IPS-11a (cell line): ENCODE results near the gene CHN1.

Source experiments
- H3K4me3 ChIP-seq: one replicate; pipeline ENCODE4 v1.5.1; 2013; ENCODE audit warnings: low read depth, low read length, control low read depth

The CHN1 gene

GRCh38 chr2:175011505-175011904 lies 6.3 kb upstream of the CHN1 start:
- no peak overlapping the region for H3K4me3 ChIP-seq

GRCh38 chr2:175010848-175011254 lies 5.7 kb upstream of the CHN1 start:
- no peak overlapping the region for H3K4me3 ChIP-seq

GRCh38 chr2:175009917-175010621 lies 4.9 kb upstream of the CHN1 start:
- H3K4me3 ChIP-seq = no peak overlapping the region

DNA sequence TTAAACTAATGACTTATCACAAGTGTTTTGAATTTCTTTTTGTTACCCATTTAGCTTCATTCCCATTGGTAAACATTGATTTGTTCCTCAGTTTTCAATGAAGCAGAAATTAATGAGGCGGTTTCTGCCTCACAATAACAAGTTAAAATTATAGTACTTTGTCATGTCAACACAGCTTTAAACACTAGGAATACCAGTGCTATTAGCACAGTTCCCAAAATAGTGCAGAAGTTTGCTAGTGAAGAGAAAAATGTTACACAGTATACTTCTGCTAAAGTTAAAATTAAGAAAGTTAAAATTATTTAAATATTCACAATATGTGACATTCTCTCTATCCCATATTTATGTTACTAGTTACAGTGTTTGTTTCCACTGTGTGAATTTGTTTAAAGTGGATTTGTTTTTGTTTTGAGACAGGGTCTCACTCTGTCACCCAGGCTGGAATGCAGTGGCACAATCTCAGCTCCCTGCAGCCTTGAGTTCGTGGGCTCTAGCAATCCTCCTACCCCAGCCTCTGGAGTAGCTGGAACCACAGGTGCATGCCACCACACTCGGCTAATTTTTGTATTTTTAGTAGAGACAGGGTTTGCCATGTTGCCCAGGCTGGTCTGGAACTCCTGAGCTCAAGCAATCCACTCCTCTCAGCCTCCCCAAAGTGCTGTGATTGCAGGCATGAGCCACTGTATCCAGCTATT lies 3.8 kb upstream of the CHN1 start:
- no peak overlapping the region for H3K4me3 ChIP-seq

- no peak overlapping the region for H3K4me3 ChIP-seq
Observed at GRCh38 chr2:175008009-175008408, 2.8 kb upstream of the CHN1 start.

DNA sequence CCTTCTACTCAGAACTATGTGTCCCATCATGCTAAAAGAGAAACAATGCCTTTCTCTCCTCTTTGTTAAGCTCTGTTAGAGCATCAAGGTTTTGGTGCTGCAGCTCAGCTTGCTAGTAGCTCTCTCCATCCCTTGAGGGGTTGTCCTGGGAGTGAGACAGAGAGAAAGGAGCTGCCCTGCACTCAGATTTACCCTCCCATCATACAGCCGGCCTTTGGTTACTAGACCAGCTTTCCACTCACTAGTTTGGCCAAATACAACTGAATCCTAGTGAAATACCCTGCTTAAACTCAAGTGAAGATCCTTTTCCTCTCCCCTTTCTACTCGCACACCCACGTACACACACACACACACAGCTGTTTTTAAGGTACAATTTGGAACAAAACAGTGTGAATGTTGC lies 2.3 kb upstream of the CHN1 start:
- no peak overlapping the region for H3K4me3 ChIP-seq

GRCh38 chr2:175006281-175006680 lies 1.1 kb upstream of the CHN1 start:
- no peak overlapping the region for H3K4me3 ChIP-seq

- peak overlapping the region; percentile 77 for H3K4me3 ChIP-seq
Observed at GRCh38 chr2:175005733-175006264, 618 bp upstream of the CHN1 start.

- H3K4me3 ChIP-seq = peak overlapping the region; percentile 77
Observed at GRCh38 chr2:175004730-175004979, 526 bp downstream of the CHN1 start.

GRCh38 chr2:175003875-175004729 lies 1.1 kb downstream of the CHN1 start:
- peak overlapping the region; percentile 61 for H3K4me3 ChIP-seq

GRCh38 chr2:175002547-175003274 lies 2.5 kb downstream of the CHN1 start:
- no peak overlapping the region for H3K4me3 ChIP-seq

GRCh38 chr2:175001566-175001965 lies 3.6 kb downstream of the CHN1 start:
- no peak overlapping the region for H3K4me3 ChIP-seq

DNA sequence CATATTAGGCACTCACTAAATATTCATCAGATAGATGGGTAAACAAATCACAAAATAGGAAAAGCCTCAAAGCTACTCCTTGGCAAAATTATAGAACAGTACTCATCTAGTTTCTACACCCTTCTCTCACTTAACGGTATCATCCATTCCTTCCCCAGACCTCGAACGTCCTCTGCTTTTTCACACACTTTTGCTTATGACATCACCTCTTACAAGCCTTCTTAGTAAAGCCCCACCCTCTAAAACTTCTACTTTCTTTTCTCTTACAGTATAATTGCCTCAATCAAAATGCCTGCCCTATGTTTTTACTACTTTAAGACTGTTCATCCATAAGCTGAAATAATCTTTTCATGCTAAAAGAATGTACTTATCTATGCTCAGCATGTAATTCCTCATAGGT lies 8.1 kb downstream of the CHN1 start:
- no peak overlapping the region for H3K4me3 ChIP-seq

DNA sequence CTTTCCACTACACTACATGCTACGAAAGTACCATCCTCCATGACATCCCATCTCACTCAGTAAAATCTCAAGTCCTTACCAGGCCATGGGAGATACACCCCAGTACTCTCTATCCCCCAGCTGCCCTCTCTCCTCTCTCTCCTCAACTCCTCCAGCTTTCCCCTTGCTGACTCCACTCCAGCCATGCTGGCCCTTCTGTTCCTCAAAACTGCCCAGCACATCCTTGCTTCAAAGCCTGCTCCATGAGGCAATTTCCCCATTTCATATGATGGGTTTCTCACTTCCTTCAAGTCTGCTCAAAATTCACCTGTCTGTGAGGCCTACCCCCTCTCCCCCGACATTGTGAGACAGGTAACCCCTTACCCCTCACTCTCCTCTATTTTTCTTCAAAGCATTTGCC lies 8.6 kb downstream of the CHN1 start:
- no peak overlapping the region for H3K4me3 ChIP-seq

DNA sequence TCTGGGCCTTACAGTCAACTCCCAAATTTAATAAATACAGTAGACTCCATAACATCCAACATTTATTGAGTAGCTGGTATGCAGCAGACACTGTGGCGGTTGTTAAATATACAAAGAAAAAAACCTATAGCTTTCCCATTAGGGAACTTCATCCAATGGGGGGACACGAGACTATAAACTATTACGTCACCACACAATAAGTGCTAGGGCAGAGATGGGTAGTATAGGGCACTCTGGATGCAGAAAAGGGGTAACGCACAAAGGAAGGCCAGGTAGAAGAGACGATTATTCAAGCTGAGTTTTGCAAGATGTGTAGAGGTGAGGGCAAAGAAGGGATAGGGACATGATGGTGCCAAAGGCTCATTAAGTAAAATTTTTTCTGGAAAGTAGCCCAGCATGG lies 10.8 kb downstream of the CHN1 start:
- H3K4me3 ChIP-seq = no peak overlapping the region

DNA sequence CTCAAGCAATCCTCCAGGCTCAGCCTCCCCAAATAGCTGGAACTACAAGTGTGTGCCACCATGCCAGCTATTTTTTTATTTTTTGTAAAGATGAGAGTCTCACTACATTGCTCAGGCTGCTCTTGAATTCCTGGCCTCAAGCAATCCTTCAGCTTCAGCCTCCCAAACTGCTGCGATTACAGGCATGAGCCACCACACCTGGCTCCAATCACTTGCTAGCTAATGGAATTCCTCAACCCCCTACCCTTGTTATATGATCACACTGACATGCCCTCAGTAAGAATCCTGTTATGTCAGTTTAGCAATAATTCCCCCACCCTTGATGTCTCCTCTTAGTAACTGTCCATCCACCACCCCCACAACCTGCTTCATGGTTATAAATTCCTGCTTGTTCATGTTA lies 12.3 kb downstream of the CHN1 start:
- no peak overlapping the region for H3K4me3 ChIP-seq

DNA sequence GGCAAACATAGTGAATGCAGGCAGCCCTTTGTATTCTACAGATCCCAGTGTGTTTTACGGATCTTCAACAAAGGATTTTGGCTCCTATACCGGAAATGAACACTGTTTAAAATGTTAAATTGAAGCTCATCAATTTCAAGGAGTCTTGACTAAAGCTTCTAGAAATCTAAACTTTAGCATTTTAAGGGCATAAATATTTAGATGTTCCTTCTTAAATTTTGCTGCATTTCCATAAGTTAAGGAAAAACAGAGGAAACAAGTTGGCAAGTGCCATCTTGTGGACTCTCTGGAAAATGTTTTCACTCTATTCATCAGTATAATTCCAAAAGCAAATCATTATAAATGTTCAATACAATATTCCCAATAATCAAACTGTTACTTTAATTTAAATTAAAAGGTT lies 19.6 kb downstream of the CHN1 start:
- H3K4me3 ChIP-seq = no peak overlapping the region

DNA sequence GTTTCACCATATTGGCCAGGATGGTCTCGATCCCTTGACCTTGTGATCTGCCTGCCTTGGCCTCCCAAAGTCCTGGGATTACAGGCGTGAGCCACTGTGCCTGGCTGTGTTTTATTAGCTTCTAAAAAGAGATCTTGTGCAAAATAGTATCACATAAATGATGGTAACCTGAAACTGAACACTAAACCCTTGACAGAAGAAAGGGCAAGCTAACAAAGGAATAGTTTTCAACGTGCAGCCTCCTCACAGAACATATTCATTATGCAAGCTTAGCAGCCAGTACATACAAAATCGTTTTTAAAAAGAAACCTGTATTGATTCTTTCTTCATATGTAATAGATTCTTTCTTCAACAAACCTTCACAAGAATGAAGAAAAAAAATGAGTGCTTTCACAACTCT lies 20.6 kb downstream of the CHN1 start:
- H3K4me3 ChIP-seq = no peak overlapping the region

DNA sequence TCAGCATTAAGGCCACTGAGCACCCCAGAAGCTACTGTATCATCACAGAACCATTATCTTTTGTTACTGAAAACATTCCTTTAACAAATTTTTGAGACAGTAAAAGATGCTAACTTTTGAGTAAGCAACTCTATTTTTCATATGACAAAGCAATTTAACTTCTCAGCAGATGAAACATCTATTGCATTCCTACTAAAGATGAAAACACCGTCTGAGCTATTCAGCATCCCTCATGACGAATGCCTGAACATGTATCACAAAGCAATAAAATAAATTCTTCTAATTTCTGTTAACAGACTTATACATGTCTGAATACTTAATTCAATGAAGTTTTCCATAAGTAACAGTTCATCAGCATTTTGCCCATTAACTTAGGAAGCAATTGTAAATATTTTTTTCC lies 23.9 kb downstream of the CHN1 start:
- H3K4me3 ChIP-seq = no peak overlapping the region

GRCh38 chr2:174979996-174980395 lies 25.2 kb downstream of the CHN1 start:
- no peak overlapping the region for H3K4me3 ChIP-seq

DNA sequence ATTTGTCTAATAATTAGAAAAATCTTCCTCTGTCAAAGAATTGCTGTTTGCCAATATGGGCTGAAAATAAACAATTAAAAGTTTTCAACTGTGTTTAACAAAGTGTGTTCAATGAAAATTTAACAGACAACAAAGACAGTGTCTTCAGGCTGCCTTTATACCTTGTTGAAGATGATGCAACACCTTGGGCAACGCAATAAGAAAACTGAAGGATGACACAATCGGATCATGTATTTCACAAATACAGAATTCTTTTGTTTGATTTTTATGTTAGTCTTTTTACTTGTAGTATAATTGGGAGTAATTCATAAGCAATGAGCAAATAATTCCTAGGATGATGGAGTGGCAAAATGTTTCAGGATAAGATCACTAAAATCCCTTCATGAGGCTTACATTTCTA lies 27.8 kb downstream of the CHN1 start:
- H3K4me3 ChIP-seq = no peak overlapping the region
